ENCODE data around the gene CCDC187. TPM values are rescaled to one million over a fixed set of nuclear protein-coding genes. Genes with fewer than 3 reads are reported as not detected.

The CCDC187 gene
- total and polyA plus RNA-seq, 4 donors, result 2.0 to 16.8 (median 6.8) TPM

DNA sequence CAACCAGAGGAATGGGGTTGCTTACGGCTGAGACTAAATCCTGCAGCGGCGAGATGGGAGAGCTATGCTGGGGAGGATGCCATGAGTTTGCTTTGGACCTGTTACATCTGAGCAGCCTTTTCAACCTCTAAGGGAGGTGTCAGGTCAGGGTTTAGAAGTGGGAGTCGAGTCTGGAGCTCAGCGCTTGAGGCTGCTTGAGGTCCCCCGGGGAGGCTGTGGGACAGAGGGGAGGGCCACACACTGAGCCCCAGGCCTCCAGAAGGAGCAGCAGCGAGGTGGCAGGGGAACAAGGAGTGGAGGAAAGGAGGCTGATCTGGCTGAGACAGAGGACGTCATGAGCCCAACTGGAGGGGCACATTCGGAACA is 56.4 kb downstream of the CCDC187 start:
- no peak for ATAC-seq (ENCODE audit: insufficient read depth, low FRiP score)
- DNase-seq, result no peak
- Histone ChIP-seq H3K9me3 (ENCODE audit: control insufficient read depth in 4 of 4, insufficient read depth in 3 of 4, low read length in 3 of 4) (no peaks in the 10 kb centered on the region), H3K27ac (ENCODE audit: low read depth in 1 of 2, low read length in 1 of 2) (no peak overlapping the region), H3K36me3 (ENCODE audit: control insufficient read depth in 4 of 4, insufficient read depth in 4 of 4, low read length in 4 of 4) (no peaks in the 10 kb centered on the region), H3K9ac (ENCODE audit: insufficient read depth in 1 of 2, low read length in 2 of 2) (no peak overlapping the region), H3K4me1 (ENCODE audit: control insufficient read depth in 5 of 5, insufficient read depth in 5 of 5, low read length in 5 of 5) (peaks cover 6 to 13% (median 8%) of the 10 kb centered on the region in 5 donors), H3K4me3 (no peak overlapping the region), H3K27me3 (ENCODE audit: control insufficient read depth in 3 of 3, insufficient read depth in 3 of 3, low read length in 2 of 3) (peaks cover 0 to 3% (median 2%) of the 10 kb centered on the region in 3 donors)
- TF ChIP-seq, protein P1, sequence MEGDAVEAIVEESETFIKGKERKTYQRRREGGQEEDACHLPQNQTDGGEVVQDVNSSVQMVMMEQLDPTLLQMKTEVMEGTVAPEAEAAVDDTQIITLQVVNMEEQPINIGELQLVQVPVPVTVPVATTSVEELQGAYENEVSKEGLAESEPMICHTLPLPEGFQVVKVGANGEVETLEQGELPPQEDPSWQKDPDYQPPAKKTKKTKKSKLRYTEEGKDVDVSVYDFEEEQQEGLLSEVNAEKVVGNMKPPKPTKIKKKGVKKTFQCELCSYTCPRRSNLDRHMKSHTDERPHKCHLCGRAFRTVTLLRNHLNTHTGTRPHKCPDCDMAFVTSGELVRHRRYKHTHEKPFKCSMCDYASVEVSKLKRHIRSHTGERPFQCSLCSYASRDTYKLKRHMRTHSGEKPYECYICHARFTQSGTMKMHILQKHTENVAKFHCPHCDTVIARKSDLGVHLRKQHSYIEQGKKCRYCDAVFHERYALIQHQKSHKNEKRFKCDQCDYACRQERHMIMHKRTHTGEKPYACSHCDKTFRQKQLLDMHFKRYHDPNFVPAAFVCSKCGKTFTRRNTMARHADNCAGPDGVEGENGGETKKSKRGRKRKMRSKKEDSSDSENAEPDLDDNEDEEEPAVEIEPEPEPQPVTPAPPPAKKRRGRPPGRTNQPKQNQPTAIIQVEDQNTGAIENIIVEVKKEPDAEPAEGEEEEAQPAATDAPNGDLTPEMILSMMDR (IDR thresholded peaks at IDR 0.05; ENCODE audit: control extremely low read depth, extremely low read depth), result no peak
- WGBS, 2 donors, result 61 to 74% methylated on average over 8 of the region's 9 CpGs

DNA sequence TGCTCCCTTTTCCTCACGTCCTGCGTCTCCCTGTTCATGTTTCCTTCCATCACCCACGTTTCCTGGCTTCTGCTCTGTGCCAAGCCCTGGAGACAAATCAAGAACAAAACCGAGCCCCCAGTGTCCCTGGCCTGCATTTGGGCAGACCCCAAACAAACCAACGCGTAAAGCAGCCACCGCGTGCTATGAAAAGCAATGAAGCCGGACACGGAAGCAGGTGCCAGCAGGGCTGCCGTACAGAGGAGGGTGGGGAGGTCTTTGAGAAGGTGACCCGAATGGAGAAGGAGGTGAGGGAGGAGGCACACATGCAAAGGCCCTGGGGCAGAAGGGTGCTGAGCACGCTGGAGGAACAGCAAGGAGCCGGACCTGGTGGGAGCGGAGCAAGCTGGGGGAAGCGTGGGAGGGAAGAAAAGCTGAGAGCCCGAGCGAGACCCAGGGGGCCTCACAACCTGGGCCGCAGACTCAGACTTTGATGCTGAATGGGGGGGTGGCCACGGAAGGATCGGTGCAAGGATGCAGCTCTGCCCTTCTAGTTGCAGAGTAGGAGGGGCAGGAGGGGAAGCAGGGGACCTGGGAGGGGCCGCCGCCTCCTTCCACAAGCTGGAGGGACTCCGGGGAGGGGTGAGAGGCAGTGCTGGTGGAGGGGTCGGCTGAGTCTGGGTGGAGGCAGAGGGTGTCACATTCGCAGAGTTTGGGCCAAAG is 56.9 kb downstream of the CCDC187 start:
- no peaks in the 10 kb centered on the region for H3K9me3 ChIP-seq (ENCODE audit: control insufficient read depth in 4 of 4, insufficient read depth in 3 of 4, low read length in 3 of 4)
- peaks cover 0 to 3% (median 2%) of the 10 kb centered on the region in 3 donors for H3K27me3 ChIP-seq (ENCODE audit: control insufficient read depth in 3 of 3, insufficient read depth in 3 of 3, low read length in 2 of 3)
- TF ChIP-seq, protein P1 (IDR thresholded peaks at IDR 0.05; ENCODE audit: control extremely low read depth, extremely low read depth), result no peak
- DNase-seq, result no peak
- no peak overlapping the region for H3K9ac ChIP-seq (ENCODE audit: insufficient read depth in 1 of 2, low read length in 2 of 2)
- ATAC-seq (ENCODE audit: insufficient read depth, low FRiP score), result no peak
- 79 to 80% methylated on average over 26 of the region's 26 CpGs for WGBS, 2 donors
- H3K27ac ChIP-seq (ENCODE audit: low read depth in 1 of 2, low read length in 1 of 2), result no peak overlapping the region
- peaks cover 6 to 13% (median 10%) of the 10 kb centered on the region in 5 donors for H3K4me1 ChIP-seq (ENCODE audit: control insufficient read depth in 5 of 5, insufficient read depth in 5 of 5, low read length in 5 of 5)
- no peak overlapping the region for H3K4me3 ChIP-seq
- no peaks in the 10 kb centered on the region for H3K36me3 ChIP-seq (ENCODE audit: control insufficient read depth in 4 of 4, insufficient read depth in 4 of 4, low read length in 4 of 4)

DNA sequence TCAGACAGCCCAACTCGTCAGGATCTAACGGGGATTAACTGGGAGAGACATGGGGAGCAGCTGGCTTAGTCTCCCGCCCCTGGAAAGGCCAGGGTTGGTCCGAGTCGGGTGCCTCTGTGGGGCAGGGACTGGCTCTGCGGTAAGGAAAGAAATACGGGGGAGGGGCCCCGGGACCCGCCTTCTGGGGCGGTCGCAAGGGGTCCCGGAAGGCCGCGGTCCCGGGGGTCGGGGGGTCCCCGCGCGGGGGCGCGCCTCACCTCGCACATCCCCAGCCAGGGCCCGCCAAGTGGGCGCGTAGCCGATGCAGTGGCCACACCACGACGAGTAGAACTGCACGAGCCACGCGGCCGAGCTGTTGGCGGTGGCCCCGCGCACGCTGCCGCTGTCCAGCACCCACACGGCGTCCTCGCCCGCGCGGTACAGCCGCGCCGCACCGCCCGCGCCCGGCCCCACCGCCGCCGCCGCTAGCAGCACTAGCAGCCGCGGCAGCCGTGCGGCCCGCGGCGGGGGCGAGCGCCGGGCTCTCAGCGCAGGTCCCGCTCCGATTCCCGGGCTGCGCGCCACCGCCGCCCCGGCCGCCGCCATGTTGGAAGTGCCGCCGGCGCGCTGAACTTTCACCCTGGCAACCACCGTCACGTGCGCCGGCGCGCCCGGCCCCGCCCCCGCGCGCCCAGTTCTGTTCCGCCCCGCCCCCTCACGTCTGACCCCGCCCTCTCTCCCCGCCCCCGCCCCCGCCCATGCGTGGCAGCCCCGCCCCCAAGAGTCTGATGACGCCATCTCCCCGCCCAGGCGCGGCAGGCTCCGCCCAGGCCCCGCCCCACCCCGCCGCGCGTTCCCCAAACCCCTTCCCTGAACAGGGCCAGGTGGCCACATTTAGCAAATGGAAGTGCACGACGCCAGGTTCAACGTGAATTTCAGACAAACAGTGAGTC is 58.4 kb downstream of the CCDC187 start, which contains the start of gene QSOX2:
Gene QSOX2 (minus strand): TSS at position 594 of the 932 bp plus-strand sequence. CDS start 9 bp downstream, at position 585.
- Histone ChIP-seq H3K9ac (ENCODE audit: insufficient read depth in 1 of 2, low read length in 2 of 2) (peak within 1 kb of the TSS in 1 of 2 donors; percentile 52), H3K36me3 (ENCODE audit: control insufficient read depth in 4 of 4, insufficient read depth in 4 of 4, low read length in 4 of 4) (no peaks in the 10 kb centered on the region), H3K27ac (ENCODE audit: low read depth in 1 of 2, low read length in 1 of 2) (peak within 1 kb of the TSS in 1 of 2 donors; percentile 21), H3K4me3 (peak within 1 kb of the TSS; percentile 86), H3K4me1 (ENCODE audit: control insufficient read depth in 5 of 5, insufficient read depth in 5 of 5, low read length in 5 of 5) (peaks cover 6 to 13% (median 10%) of the 10 kb centered on the region in 5 donors), H3K9me3 (ENCODE audit: control insufficient read depth in 4 of 4, insufficient read depth in 3 of 4, low read length in 3 of 4) (no peaks in the 10 kb centered on the region), H3K27me3 (ENCODE audit: control insufficient read depth in 3 of 3, insufficient read depth in 3 of 3, low read length in 2 of 3) (peaks cover 0 to 3% (median 2%) of the 10 kb centered on the region in 3 donors)
- WGBS, 2 donors, result 0 to 1% methylated on average over 74 to 112 of the region's 112 CpGs
- DNase-seq (peak; percentile 79 to 90 (median 88)), ATAC-seq (ENCODE audit: insufficient read depth, low FRiP score) (peak; percentile 90)
- TF ChIP-seq, protein P1 (IDR thresholded peaks at IDR 0.05; ENCODE audit: control extremely low read depth, extremely low read depth), result no peak
